Measurements from ENCODE around the gene UHRF1. TPM values are rescaled to one million over a fixed set of nuclear protein-coding genes. Genes with fewer than 3 reads are reported as not detected.

The UHRF1 gene
- total and polyA plus RNA-seq, 4 donors, result 0.06 to 57.4 (median 0.73) TPM

DNA sequence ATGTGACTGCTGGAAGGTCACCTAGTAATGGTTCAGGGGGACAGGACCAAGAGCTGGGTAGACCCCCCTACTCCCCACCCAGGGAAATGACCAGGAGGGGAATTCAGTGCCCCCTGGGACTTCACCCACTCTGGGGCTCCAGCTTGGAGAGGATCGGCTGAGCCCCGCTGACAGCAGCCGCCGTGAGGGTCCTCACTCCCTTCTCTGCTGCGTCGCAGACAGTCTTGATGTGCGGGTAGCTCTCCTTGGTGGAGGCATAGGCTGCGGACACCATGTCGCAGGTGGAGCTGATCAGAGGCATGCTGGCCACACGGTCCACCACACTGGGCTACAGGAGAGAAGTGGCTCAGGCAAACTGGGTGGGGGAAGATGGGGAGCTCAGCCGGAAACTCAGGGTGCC, 49.6 kb upstream of the UHRF1 start (continued):
- TF ChIP-seq HNF4A (conservative IDR thresholded peaks at IDR 0.05) (no peak), RAD21 (IDR thresholded peaks at IDR 0.05) (no peak)

DNA sequence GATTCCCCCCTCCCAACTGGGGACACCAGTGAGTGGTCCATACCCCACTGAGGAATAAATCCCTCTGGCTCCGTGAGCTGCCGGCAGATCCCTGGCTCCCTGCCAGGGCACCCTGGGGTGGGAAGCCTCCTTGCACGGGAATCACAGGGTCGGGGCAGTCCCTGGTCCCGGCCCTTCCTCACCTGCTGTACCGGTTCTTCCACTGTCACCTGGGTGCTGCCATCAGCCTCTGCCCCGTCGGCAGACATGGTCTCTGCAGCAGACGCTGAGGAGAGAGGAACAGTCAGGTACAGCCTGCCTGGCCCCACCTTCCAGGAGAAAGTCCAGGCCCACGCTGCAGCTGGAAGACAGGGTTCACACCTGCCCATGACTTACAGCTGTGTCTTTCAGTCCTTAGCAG, 48.2 kb upstream of the UHRF1 start:
- no peaks in the 10 kb centered on the region for H3K9me3 ChIP-seq (ENCODE audit: control insufficient read depth in 4 of 4, low read length in 3 of 4)
- no peak overlapping the region for H3K9ac ChIP-seq (ENCODE audit: low read depth in 1 of 2, low read length in 2 of 2)
- no peaks in the 10 kb centered on the region for H3K27me3 ChIP-seq (ENCODE audit: control insufficient read depth in 4 of 4, insufficient read depth in 4 of 4, low read length in 3 of 4)
- TF ChIP-seq JUND (IDR thresholded peaks at IDR 0.05) (no peak), EGR1 (IDR thresholded peaks at IDR 0.05; ENCODE audit: low read depth in 2 of 2) (no peak), SP1 (IDR thresholded peaks at IDR 0.05) (no peak), HNF4A (conservative IDR thresholded peaks at IDR 0.05) (no peak), GABPA (IDR thresholded peaks at IDR 0.05 in 1 of 2, conservative IDR thresholded peaks at IDR 0.05 in 1 of 2) (no peak), TAF1 (conservative IDR thresholded peaks at IDR 0.05) (no peak), RXRA (IDR thresholded peaks at IDR 0.05) (no peak), FOXA1 (IDR thresholded peaks at IDR 0.05) (no peak), YY1 (IDR thresholded peaks at IDR 0.05) (no peak), NR2F2 (IDR thresholded peaks at IDR 0.05) (no peak), RAD21 (IDR thresholded peaks at IDR 0.05) (no peak), HNF4G (IDR thresholded peaks at IDR 0.05) (no peak)
- TF ChIP-seq, protein P1, sequence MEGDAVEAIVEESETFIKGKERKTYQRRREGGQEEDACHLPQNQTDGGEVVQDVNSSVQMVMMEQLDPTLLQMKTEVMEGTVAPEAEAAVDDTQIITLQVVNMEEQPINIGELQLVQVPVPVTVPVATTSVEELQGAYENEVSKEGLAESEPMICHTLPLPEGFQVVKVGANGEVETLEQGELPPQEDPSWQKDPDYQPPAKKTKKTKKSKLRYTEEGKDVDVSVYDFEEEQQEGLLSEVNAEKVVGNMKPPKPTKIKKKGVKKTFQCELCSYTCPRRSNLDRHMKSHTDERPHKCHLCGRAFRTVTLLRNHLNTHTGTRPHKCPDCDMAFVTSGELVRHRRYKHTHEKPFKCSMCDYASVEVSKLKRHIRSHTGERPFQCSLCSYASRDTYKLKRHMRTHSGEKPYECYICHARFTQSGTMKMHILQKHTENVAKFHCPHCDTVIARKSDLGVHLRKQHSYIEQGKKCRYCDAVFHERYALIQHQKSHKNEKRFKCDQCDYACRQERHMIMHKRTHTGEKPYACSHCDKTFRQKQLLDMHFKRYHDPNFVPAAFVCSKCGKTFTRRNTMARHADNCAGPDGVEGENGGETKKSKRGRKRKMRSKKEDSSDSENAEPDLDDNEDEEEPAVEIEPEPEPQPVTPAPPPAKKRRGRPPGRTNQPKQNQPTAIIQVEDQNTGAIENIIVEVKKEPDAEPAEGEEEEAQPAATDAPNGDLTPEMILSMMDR (IDR thresholded peaks at IDR 0.05; ENCODE audit: low read depth, low read length, missing input control), result no peak
- TF ChIP-seq, protein P2, sequence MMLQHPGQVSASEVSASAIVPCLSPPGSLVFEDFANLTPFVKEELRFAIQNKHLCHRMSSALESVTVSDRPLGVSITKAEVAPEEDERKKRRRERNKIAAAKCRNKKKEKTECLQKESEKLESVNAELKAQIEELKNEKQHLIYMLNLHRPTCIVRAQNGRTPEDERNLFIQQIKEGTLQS (IDR thresholded peaks at IDR 0.05), result no peak
- TF ChIP-seq, protein P3, sequence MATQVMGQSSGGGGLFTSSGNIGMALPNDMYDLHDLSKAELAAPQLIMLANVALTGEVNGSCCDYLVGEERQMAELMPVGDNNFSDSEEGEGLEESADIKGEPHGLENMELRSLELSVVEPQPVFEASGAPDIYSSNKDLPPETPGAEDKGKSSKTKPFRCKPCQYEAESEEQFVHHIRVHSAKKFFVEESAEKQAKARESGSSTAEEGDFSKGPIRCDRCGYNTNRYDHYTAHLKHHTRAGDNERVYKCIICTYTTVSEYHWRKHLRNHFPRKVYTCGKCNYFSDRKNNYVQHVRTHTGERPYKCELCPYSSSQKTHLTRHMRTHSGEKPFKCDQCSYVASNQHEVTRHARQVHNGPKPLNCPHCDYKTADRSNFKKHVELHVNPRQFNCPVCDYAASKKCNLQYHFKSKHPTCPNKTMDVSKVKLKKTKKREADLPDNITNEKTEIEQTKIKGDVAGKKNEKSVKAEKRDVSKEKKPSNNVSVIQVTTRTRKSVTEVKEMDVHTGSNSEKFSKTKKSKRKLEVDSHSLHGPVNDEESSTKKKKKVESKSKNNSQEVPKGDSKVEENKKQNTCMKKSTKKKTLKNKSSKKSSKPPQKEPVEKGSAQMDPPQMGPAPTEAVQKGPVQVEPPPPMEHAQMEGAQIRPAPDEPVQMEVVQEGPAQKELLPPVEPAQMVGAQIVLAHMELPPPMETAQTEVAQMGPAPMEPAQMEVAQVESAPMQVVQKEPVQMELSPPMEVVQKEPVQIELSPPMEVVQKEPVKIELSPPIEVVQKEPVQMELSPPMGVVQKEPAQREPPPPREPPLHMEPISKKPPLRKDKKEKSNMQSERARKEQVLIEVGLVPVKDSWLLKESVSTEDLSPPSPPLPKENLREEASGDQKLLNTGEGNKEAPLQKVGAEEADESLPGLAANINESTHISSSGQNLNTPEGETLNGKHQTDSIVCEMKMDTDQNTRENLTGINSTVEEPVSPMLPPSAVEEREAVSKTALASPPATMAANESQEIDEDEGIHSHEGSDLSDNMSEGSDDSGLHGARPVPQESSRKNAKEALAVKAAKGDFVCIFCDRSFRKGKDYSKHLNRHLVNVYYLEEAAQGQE (IDR thresholded peaks at IDR 0.05), result no peak
- TF ChIP-seq, protein P4, sequence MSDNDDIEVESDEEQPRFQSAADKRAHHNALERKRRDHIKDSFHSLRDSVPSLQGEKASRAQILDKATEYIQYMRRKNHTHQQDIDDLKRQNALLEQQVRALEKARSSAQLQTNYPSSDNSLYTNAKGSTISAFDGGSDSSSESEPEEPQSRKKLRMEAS (IDR thresholded peaks at IDR 0.05), result no peak
- TF ChIP-seq, protein P5, sequence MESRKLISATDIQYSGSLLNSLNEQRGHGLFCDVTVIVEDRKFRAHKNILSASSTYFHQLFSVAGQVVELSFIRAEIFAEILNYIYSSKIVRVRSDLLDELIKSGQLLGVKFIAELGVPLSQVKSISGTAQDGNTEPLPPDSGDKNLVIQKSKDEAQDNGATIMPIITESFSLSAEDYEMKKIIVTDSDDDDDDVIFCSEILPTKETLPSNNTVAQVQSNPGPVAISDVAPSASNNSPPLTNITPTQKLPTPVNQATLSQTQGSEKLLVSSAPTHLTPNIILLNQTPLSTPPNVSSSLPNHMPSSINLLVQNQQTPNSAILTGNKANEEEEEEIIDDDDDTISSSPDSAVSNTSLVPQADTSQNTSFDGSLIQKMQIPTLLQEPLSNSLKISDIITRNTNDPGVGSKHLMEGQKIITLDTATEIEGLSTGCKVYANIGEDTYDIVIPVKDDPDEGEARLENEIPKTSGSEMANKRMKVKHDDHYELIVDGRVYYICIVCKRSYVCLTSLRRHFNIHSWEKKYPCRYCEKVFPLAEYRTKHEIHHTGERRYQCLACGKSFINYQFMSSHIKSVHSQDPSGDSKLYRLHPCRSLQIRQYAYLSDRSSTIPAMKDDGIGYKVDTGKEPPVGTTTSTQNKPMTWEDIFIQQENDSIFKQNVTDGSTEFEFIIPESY (IDR thresholded peaks at IDR 0.05), result no peak
- no peak overlapping the region for H3K27ac ChIP-seq (ENCODE audit: low read depth in 1 of 2, low read length in 2 of 2)
- H3K36me3 ChIP-seq (ENCODE audit: control insufficient read depth in 4 of 4, insufficient read depth in 3 of 4, low read depth in 1 of 4, low read length in 3 of 4), result peaks cover 9 to 23% (median 14%) of the 10 kb centered on the region in 4 donors
- 63% methylated on average over 10 of the region's 10 CpGs for WGBS
- peaks cover 0 to 5% (median under 1%) of the 10 kb centered on the region in 4 donors for H3K4me1 ChIP-seq (ENCODE audit: control insufficient read depth in 4 of 4, insufficient read depth in 4 of 4, low read length in 3 of 4)
- H3K4me3 ChIP-seq (ENCODE audit: low read depth in 1 of 3, low read length in 3 of 3), result no peak overlapping the region
- no peak for DNase-seq (ENCODE audit: low spot score)
